Activated CD8-positive, alpha-beta memory T cell treated with anti-CD3 and anti-CD28 coated beads for 4 hours (primary cell): ENCODE results near the gene GOLM1.

Source experiments
- DNase-seq, 2 donors: peaks; one replicate each; pipeline ENCODE4 v3.0.0-alpha.2; 2020; ENCODE audit warnings: low read depth in 2 of 2

The GOLM1 gene

DNA sequence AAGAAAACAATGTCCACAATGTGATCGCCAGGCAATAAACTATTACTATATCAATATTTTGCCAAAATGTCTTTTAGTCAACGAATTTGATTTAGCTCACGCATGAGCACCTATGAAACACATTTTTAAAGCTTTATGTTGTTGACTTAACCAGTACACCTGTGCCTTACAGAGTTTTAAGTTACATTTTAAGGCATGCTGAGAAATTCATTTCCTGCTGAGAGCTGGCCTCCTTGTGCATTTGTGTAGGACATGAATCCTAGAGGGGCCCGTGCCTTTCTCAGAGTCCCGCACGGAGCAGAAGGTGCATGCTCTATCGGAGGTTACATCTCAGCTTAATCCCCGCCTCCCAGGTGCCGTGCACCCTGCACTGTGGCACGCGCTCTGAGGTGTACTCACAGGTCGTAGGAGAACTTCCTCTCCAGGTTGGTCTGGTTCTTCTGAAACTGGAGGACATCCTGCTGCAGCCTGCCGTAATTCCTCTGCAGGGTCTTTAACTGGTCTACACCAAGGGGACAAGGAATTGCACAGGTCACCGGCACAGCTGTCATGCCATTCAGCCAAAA lies 53.2 kb downstream of the GOLM1 start:
- DNase-seq: no peak

DNA sequence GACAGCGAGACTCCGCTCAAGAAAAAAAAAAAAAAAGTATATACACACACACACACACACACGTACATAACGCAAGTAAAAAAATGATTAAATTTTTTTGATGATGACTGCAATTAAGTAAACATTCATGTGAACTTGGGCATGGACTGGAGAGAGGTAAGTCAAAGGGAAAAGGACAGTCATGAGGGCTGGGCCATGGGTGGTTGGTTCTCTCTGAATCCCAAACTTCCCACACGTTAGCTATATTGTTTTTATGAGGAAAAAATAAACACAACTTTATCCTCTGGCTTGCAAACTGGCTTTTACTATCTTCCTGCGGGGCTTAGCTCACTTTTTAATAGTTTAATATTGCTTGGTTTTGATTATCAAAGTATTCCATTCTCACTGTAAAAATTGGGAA lies 53.7 kb downstream of the GOLM1 start:
- DNase-seq: no peak

DNA sequence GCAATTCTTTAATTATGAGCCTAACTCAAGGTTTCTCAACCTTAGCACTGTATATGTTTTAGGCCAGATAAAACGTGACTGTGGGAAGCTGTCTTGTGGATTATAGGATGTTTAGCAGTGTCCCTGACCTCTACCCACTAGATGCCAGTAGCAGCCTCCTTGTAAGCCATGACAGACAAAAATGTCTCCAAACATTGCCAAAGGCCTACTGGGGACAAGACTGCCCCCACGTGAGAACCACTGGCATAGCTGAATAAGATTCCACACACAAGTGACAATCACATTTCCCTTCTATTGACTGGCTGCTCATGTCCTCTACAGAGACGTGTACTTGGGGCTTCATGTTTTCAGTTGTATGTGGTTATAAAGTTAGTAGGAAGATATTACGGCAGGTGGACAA lies 55.4 kb downstream of the GOLM1 start:
- DNase-seq: no peak

DNA sequence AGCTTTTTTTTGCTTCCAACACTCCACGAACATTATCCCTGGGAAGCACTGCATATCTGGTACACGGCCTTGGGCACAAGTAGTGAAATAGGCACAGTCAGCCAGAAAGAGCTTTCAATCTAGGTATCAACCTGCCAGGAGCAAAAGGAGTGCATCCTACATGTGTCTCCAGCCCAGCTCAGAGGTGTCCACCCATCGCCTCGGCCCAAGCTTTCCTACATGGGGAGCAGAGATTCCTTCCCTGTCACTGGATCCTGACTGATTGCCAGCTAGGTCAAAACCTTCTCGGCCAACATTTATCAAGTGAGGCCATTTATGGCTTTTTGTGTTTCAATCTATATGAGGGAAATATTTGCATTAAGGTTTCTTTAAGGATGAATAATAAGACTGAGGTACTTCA lies 55.8 kb downstream of the GOLM1 start:
- DNase-seq: no peak

DNA sequence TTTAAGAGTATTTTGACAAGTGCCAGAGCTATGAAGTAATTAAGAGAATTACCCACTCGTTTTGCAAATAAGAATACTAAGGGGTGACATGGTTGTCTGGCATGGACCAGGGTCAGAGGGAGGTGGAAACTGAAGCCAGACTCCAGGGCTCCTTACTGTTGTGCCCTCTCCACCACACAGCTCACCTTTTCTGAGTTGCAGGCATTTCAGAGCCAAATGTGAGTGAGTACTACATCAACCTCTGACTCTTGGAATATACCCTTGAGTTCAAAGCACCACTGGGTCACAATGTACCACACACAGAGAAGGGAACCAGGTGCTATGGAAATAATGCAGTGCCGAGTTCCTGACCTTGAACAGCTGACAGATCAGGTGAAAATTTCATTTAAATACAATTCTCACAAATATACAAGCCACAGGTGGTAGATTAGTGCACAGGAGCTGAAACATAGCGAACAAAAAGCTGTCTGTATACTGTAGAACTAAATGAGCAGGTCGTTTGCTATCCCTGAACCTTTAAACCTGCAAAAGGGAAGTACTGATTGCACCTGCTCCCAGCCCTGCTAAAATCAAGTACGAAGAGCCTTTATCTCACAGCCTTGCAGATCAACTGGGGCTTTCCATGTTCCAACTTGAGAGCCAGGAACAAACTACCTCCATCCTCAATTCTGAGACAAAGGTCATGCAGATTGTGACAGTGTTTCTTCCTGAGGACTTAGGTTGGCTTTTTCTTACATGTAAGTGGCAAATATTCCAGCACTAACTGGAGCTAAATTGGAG lies 57.0 kb downstream of the GOLM1 start:
- DNase-seq: no peak

DNA sequence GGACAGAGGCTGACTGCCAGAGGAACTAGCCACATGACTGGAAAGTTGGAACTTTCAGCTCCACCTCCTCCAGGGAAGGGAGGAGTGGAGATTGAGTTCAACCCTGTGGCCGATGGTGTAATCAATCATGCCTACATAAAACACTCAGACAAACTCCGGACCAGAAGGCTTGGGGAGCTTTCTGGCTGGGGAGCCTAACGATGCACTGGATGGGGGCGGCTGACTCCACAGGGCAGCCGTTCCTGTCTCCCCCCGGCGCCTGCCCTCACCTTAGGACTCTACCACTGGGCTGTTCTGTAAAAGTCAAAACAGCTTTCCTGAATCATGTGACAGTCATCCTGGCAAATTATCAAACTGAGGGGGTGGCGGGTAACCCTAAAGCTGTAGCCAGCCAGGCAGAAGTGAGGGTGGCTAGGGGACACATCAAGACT lies 58.0 kb downstream of the GOLM1 start:
- no peak for DNase-seq

DNA sequence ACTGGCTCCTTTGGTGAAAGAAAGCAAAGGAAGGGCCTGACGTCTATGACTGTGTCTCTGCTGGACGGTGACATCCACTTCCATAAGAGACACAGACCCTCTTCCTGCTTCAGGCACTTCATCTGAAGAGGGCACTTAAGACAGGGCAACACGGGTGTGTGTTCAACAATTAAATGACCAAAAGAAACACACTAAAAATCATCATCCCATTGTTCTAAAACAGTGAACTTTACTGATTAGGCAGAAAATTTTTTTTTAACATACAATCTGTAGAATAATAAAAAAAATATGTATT lies 58.5 kb downstream of the GOLM1 start:
- no peak for DNase-seq

DNA sequence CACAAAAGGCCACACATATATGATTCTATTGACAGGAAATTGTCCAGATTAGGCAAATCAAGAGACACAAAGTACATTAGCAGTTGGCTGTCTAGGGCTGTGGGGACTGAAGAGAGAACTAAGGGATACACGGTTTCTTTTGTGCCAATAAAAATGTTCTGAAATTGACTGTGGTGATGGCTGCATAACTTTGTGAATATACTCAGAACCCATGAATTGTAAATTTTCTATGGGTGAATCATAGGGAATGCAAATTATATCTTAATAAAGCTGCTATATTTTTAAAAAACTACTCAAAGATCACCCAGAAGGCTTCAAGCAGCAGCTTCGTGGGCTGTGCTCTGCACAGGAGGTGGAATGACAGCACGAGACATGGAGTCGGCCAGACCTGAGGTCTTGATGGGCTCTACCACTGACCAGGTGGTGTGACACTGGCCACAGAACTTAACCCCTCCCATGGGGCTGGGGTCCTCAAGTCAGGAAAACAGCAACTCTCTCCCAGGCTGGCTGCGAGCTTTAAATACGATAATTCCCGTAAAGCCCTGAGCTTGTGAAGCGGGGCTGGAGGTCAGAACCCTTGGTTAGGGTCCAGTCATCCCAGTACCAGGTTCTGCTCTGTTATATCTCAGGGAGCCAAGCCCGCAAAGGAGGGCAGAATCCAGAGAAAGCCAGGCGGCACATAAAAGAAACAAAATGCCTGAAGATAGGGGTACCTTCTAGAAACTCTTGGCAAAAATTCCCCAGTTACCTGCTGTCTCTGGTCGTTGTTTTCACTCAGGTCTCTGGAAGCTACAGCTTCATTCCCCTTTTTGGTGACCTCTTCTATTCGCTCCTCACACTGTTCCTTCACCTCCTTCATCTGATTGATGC lies 59.1 kb downstream of the GOLM1 start:
- DNase-seq: no peak

DNA sequence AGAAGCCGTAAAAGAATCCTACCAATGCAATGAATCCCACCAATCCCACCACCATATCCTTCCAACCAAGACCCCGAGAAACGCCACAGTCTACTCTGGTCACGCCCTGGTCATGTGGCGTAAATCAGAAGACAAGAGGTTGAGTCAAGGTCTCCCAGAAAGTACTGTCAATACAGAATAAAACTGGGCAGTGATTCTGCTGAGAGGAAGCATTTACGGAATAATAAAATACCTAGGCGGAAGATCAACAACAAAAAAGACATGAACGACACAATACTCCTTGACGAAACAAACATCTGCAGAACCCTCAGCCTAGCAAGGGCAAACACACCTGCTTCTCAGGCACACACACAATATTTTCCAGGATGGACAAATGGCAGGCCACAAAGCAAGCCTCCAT lies 62.8 kb downstream of the GOLM1 start:
- DNase-seq: no peak

DNA sequence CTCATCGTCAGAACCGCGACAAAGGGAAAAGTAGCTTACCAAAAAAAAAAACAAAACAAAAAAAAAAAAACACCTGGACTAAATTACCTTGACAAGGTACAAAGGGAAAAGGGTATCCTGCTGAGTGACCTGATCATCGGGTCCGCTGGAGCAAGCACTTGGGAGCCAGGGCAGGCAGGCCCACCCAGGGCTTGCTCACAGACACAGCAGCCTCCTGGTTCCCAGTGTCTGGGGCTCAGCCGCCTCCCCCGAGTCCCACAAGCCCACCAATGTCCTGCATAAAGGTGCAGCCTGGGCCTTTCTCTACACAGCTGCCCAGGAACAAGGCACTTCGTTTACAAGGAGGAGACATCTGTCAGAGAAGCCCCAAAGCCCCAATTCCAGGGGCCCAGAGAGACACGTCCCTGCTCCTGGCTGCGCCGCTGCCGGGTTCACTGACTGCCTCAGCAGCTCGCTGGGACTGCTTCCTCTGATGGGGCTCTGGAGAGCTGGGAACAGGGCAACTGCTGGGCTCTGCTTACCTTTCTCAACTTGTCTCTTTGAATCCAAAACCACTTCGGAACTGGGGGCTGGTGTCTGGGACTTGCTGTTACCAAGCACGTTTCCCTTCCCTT lies 63.4 kb downstream of the GOLM1 start:
- DNase-seq: no peak

DNA sequence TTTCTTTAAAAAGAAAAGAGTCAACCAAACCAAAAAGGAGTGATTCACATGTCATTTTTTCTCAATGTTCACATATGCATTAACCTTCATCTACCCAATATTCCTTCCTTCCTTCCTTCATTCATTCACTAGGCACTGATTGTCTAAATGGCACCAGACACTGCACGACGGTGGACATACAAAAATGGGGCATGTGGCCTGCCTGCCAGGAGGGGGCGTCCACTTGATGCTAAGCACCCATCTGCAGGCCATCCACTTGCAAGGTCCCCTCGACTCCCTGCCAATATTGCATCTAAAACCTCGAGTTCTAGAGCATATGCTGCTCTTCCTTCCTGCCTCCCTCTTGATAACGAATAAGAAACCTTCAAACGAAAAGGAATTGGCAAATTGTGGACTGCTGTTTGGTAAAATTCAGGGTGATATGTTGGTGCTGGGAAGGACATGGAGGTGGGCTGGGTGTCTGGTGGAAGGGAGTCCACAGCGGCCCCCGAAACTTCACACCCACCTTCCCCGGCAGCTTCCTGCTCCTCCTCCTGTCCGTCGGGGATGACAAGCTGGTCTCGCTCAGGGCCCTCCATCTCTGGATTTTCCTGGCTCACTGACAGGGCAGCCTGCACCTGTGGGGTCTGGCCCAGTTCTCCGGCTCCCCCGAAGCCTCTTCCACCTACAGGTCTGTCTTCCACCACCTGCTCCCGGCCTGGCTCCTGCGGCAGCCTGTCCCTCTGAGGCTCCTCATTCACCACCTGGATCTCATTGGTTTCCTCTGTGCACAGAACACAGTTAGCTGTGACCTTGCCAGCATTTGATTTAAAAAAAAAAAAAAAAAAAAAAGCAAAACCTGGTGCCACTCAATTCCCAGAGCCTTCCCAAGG lies 64.3 kb downstream of the GOLM1 start:
- no peak for DNase-seq

DNA sequence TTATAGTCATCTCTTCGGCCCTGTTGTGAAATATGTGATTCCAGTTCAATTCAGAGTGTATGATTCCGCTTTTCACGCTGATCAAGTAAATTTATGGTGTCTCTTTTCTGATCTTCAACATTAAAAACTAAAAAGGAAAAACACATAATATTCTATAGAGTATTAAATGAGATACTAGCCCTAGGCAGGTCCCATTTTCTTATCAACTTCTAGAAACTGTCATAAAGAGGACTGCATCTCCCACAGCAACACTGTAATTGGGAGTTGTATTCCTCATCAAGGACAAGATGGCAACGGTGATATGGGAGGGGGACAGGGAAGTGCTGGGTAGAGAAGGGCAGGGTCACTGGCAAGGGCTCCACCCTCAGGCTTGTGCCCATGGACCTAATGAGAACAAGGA lies 71.6 kb downstream of the GOLM1 start:
- no peak for DNase-seq

DNA sequence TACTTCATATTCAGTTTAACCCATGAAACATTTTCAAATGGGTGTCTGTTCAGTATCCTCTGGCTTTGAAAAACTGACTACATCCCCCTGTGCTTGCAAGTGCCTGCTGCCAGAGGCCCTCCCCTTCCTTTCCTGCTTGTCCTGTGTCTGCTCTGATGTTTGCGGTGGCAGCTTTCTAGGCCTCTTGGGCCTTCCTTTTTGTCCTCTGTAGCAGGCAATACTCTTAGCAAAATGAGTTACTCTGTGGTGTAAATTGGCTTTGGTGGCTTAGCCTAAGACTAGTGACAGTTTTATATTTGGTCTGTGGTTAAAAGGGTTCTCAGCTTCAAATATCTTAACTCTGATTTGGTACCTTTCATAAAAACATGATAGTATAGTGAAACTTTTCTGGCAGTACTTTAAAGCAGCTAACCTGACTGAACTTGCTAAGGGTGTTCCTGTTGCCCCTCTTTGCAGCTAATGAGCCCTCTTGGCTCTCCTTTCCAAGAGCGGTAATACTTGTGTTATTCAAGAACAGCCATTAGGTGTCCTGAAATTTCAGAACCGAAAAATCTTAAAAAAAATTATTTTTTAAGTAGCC lies 76.6 kb downstream of the GOLM1 start:
- DNase-seq: no peak

DNA sequence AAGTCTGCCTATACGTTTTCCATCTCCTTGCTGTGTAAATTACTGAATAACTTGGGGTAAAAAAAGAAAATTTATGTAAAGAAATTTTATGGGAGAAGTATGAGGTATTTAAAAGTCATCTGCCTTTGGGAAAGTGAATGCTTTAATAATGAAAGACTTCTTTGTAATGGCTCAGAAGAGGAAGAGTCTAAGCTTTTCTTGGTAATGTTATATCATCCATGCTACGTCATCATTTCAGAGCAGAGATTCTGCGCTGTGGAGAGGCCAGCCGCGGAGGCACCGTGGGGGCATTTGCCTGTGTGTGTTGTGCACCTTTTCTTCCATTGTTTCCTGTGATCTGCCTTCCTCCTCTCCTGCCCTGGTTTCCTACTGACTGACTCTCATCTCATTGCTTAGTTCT lies 78.2 kb downstream of the GOLM1 start:
- no peak for DNase-seq

DNA sequence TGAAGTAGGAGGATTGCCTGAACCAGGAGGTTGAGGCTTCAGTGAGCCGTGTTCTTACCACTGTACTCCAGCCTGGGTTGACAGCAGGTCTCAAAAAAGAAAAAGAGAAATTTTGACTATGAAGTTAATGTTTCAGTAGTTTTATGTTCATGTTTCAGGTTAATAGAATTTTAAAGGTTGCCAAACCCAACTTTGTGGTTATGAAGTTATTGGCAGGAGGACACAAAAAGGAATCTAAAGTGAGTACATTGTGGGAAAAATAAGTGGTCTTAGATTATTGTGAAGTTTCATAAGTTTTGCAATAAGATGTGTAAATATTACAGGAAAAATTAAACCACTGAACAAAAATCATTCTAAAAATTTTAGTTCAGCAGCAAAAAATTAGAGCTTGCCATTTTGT lies 78.6 kb downstream of the GOLM1 start:
- DNase-seq: no peak

DNA sequence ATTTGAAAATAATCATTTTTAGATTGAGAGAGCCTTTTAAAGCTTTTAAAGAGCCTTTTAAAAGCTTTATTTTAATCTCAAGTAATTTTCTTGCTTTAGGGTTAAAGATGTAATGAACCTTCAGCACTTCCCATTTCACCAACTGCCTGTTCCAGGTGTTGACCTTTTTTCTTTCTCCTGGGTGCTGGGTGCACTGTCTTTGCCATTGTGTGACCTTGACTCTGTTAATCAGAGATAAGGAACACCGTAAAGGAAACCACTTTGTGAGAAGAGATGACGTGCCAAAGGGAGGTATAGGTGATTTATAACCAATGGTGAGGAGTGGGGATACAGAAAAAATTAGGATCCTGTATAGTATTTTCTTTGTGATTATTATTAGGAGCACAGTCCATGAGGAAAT lies 90.2 kb downstream of the GOLM1 start:
- DNase-seq: no peak

DNA sequence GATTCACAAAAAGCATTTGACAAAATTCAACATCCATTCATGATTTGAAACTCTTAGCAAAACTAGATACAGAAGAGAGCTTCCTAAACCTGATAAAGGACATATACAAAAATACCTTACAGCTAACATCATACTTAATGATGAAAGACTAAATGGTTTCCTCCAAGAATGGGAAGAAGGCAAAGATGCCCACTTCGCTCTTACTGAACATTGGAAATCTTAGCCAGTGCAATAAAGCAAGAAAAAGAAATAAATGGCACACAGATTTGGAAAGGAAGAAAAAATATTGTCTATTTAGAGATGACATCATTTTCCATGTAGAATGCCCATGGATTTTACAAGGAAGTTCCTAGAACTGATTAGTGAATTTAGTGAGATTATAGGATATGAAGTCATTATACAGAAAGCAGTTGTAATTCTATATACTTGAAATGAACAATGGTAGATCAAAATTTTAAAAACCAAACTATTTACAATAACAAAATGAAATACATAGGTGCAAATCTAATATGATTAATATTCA lies 94.0 kb downstream of the GOLM1 start:
- no peak for DNase-seq

DNA sequence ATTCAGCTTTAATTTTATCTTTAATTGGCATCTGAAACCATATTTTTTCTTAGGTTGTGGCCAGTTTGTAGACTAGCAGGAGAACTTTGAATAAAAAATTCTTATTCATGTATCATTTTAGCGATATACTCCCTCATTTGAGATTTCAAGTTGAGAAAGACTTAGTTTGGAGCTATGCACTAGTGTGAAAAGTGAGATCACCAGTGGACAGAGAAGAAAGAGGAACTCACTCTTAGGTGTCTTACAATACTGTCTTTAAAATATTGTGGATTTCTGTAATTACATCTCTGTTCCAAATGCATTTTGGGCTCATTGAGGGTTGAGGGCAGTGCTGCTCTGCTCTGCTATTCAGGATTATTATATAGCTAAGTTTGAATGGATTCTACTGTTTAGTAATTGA lies 103.8 kb downstream of the GOLM1 start:
- no peak for DNase-seq

DNA sequence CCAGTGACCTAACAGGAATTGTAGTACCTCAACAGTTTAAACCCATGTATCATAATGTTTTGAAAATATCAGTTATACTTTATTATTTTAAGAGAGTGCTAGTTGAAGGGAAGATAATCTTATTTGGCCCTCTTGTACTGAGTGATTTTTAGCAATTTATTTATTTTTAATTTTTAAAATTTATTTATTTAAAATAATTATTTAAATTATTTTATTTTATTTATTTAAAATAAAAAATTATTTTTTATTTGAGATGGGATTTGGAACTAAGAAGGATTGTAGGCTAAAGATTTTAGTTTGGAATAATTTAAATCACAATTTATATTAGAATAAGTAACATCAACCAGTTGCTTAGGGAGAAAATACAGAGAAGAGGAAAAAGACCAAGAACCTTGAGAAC lies 104.3 kb downstream of the GOLM1 start:
- no peak for DNase-seq

DNA sequence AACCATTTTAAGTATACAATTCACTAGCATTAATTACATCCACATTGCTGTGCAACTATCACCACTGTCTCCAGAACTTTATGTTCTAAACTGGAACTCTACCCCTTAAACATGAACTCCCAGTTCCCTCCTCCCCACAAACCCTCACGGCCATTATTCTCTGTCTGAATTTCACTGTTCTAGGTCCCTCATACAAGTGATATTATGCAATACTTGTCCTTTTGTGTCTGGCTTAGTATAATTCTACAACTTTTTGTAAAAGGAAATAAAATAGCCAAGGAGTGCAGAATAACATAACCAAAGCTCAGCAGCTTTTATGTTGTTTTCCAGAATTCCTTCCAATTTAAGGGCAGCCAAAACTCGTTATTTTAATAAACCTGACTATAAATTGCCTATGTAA lies 105.2 kb downstream of the GOLM1 start:
- DNase-seq: no peak

DNA sequence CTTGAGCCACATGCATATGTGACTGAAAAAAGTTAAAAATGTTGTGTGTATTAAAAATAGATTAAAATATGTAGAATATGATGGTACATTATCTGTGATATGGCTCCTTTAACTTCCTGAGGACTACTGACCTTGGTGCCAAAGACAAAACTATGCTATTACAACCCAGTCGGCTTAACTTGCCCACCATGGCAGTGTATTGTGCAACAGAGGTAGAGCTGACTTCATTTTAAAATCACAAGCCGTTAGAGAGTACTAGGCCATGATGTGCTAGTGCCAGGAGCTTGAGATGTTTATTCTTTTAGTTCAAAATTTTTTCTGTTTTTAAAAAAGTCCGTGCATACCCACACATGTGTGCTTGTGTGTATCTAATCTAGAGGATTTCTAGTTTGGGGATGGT lies 112.1 kb downstream of the GOLM1 start:
- no peak for DNase-seq
